Effector CD8-positive, alpha-beta T cell (primary cell): Measurements from ENCODE around the gene HOGA1.

Experiments used
- DNase-seq: peaks from one replicate; lab custom pipeline; 2025; lab: John Stamatoyannopoulos, UW

The HOGA1 gene

DNA sequence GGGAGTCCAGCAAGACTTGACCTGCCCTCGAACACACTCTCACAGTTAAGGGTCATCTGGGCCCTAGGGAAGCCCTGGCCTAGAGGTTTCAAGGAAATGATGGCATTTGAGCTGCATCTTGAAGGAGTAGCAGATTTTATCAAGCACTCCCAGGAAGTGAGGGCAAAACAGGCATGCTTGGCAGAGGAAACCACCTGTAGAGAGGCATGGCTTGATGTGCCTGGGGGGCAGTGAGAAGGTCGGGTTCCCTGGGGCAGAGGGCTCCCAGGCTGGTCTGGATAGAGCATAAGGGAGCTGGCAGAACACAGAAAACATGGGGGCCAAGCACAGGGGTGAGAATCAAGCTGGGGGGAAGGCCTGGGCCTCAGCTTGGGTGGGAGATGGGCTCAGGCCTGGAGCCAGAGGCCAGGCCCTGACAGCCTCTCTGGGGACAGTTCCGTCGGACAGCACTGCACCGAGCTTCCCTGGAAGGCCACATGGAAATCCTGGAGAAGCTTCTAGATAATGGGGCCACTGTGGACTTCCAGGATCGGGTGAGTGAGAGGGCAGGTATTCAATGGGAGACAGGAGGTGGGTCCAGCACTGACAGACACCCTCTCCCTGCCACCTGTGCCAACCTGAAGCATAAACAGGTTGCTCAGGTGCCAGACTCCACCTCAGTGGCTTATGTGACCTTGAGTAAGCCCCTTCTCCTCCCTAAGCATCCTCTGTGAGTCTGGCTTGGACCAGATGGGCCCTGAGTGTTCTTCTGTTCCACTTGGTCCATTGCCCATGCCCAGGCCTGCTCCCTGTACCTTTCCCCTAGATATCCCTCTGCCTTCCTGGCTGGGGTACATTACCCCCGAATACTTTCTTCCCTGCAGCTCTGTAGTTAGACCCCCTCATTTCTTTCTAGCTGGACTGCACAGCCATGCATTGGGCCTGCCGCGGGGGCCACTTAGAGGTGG lies 3.5 kb upstream of the HOGA1 start:
- DNase-seq: no peak

DNA sequence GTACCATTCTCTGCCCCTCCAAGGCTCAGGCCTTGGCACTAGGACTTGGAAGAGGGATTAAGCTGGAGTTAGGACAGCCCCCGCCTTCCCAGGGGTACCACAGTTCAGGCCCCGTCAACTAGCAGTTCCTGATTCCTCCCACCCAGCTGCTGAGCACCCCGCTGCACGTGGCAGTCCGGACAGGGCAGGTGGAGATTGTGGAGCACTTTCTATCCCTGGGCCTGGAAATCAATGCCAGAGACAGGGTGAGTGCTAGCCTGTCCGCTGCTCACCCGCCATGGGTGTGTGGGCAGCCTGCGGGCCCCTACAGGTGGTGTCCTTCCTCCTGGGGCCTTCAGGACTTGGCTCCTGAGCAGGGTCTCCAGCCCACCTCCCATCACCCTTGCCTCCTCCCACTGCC lies 2.0 kb upstream of the HOGA1 start:
- no peak for DNase-seq

DNA sequence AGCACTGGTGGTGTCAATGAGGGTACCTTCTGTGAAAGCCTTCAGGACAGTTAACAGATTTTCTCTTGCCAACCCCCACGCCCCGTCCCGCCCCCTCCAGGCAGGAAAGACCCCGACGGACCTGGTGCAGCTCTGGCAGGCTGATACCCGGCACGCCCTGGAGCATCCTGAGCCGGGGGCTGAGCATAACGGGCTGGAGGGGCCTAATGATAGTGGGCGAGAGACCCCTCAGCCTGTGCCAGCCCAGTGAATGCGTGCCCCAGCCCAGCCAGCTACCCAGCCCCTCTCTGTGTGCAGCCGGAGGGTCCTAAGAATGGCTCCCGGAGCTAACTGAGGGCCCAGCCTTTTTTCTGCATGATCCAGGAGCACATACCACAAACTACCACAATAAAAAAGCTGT lies 713 bp upstream of the HOGA1 start:
- no peak for DNase-seq

DNA sequence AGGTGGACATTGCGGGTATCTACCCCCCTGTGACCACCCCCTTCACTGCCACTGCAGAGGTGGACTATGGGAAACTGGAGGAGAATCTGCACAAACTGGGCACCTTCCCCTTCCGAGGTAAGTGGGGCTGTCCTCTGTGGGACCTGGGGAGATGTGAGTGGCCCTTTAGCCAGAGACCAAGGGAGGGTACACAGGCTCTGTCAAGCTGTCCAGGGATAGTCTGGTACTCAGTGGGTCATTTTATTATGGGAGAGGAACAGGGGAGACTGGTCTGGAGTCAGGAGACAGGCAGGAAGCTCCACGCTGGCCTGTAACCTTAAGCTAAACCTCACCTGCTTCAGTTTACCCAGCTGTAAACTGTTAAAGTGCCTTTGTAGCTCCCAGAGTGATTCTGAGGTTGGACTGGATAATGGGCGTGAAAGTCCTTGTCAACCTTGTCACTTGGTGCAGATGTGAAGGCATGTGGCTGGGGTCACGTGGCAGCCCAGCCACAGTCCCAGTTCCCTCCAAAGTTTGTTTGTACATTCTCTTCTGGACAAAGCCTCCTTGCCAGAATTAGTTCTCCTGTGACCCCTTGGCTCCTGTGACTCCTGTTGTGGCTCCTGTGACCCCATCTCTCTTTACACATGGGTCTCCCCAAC lies 729 bp downstream of the HOGA1 start:
- DNase-seq: no peak

DNA sequence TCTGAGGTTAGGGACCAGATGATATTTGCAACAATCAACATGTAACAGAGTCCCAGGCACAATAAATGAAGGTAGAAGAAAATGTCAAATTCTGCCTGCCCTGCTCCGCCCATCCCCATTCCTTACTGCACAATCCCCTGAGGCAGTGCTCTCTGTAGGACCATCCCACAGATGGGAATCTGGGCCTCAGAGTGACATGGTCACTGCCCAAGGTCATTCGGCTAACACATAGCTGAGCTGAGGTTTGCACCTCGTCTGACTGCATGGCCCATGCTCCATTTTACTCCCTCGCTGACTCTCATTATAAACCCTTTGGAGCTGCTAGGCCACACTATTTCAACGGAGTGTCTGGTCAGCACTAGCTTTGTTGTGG lies 1.2 kb downstream of the HOGA1 start:
- DNase-seq: no peak

DNA sequence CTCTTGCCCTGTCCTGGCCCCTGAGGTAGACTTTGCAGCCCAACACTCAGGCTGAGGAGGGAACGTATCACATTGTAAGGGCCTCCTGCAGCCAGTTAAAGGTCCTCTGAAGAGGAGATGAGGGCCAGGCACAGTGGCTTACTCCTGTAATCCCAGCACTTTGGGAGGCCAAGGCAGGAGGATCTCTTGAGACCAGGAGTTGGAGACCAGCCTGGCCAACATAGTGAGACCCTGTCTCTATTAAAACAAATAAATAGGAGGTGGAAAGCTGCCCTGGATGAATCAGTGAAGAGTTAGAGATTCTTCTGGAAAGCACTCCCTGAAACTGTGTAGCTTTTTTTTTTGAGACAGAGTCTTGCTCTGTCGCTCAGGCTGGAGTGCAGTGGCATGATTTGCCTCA lies 3.0 kb downstream of the HOGA1 start:
- DNase-seq: no peak

DNA sequence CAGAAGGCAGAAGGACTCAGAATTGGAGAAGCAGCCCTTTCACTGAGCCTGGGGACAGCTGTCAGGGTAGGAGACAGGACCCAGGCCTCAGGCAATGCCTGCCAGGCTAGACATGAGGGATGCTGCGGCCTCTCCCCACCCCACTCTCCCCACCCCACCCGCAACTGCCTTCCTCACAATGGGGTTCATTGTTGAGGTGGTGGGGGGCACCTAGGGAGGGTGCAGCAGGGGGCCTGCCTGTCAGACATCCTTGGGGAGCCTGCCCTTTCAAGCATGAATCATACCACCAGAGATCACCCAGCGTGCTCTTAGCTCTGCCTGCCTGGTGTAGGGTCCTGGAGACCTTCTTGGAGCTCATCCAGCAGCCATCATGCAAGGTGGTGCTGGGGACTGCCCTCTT lies 5.3 kb downstream of the HOGA1 start, which contains the start of gene C10orf62:
TSS of gene C10orf62 (plus strand) at position 243 of the 400 bp plus-strand sequence. CDS start 177 bp downstream, outside the sequence.
- no peak for DNase-seq

DNA sequence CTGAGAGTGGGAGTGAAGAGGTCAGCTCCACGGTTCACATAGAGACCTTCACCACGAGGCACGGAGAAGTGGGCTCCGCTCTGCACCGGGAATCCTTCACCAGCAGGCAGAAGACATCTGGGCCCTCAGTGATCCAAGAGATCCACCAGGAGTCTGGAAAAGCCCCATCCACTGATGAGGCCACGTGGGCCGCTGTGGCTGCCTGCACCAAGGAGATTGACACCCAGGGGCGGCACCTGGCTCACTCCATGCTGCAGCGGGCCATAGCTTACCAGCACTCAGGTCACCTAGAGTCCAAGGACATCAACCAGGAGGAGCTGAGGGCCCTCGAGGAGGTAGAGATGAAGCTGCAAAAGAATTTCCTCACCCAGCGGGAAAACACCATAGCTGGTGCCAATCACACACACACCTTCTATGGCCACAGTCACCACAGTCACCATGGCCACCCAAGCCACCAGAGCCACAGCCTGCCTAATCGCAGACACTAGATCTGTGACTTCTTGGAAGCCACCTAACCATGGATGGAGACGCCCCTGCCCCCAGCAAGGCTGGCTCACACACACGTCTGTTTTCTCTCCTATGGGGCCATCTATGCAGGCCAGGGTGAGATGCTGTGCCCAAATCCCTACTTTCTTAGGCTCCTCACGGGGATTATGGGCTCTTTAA lies 6.0 kb downstream of the HOGA1 start:
- no peak for DNase-seq

DNA sequence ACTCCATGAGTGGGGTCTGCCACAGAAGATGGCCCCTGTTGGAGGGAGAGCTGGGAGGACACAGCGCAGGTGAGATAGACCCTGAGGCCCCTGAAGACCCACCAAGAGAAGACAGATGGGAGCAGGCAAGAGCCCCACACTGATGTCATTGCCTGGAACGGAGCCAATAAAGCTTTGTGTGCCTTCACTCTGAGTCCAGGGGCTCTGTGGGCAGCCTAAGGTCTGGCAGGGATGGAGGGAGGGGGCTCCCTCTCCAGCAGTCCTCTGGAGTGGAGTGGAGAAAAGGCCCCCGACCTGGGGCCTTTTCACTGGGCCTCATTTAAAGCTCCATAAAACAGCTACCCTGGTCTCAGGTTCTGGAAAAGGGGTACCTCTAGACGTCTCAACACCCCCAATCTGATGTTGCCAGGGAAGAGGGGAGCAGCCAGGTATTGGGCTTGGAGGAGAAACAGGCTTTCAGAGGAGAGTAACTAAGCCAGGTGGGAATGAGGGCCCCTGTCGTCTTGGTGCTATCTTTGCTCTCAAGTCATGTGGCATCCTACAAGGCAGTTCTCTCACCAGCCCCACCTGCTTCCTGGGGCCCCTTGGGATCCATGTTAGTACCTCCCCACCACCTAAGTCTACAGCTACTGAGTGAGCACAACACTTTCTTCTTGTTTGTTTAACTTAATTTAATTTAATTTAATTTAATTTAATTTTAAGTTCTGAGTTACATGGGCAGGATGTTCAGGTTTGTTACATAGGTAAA lies 6.7 kb downstream of the HOGA1 start:
- DNase-seq: no peak

DNA sequence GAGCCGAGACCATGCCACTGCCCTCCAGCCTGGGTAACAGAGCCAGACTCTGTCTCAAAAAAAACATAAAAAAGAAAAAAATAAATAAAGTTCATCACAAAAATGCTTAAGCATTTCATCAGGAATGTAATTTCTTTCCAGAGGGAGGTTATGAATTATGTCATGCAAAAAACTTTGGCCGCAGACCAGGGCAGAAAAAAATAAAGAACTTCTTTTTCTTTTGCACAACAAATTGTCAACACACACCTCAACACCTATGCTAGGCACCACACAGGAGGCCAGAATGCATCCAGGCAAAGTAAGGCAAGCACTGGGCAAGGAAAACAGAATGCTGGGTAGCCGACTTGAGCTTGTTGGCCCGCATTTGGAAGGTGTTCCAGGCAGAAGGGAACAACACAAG lies 9.2 kb downstream of the HOGA1 start:
- no peak for DNase-seq

DNA sequence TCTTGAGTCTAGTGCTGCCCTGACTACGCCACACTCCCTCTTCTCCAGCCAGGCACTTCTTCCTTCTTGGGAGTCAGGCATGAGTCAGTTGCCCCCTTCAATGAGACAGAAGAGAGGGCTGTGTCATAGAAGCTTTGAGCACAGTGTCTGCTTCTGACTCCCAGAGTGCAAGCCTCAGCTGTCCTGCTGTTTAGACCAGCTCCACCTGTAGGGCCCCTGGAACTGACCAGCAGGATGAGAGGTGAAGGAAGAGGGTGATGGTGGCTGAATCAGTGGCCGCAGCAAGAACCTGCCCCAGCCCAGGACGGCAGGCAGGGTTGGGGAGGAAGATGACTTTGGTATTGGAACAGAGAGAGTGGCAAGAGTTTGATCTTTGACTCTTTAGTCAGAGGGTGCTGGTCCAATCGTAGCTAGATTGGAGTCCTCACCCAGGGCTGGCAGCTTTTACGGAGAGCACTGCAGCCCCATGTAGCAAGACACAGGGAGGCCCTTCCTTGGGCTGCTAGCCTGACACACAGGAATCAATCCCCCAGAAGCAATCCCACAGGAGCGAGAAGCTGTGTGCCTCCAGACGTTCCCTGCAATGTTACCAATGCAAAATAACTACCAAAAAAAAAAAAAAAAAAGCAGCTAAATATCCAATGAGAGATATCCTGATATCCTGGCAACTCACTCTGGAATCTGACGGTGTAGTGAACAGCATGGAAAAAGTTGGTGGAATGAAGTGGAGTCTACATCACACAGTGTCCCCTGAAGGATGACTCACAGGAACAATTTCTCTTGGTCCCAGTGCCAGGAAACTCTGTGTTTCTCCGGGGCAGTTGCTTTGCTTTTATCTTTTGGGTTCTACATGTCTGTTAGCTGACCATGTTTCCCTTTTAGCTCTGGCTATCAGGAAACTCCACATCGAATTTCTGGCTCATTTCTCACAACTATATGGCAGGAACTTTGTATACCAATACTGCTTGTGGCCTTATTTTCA lies 12.2 kb downstream of the HOGA1 start:
- no peak for DNase-seq

DNA sequence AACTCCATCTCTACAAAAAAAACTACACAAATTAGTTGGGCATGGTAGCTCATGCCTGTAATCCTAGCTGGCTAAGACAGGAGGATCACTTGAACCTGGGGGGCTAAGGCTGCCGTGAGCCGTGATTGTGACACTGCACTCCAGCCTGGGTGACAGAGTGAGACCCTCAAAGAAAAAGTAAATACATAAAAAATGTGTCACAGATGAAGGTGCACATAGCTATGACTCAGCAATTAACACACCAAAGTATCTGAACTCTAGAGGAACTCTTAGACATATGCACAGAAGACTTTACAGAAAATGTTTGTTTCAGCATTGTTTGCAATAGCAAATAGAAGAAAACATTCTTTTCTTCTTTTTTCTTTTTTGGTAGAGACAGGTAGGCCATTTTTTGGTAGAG lies 13.6 kb downstream of the HOGA1 start:
- DNase-seq: no peak

DNA sequence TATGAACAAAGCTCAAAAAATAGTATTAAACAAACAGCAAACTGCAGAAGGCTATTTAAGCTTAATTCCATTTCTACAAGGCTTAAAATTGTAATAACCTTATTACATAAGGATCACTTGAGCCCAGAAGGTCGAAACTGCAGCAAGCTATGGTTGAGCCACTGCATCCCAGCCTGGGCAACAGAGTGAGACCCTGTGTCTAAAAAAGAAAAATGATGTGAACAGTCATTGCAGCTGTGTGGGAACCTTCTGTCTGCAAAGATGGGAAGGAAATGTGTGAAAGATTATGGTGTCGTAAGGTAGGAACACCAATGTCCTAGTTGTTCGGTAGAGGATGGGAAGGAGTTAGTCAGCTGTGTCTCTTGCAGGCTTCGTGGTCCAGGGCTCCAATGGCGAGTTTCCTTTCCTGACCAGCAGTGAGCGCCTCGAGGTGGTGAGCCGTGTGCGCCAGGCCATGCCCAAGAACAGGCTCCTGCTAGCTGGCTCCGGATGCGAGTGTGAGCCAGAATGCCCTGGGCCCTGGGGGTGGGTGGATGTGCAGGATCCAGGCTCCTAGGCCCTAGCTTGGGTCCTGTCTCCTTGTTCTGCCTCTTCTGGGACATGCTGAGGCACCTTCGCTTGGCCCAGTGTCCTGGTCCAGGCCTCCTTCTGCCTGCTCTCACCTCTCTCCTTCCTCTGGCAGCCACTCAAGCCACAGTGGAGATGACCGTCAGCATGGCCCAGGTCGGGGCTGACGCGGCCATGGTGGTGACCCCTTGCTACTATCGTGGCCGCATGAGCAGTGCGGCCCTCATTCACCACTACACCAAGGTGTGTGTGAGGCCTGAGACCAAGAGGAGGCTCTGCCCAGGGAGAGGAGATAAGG lies 14.4 kb downstream of the HOGA1 start:
- DNase-seq: no peak

DNA sequence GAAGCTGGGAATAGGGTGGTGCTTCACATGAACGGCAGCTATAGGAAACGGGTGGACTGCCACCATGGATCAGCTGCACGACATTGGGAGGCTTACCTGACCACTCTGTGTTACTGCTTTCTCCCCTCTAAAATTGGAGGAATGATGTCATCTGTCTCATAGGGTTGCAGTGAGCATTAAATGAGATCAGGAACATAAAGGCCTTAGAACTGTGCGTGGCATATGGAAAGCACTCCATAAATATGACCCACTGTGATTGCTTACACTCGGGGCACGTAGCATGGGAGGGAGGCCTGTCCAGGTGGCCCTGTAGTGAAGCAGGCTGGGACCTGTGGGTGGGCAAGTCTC lies 15.1 kb downstream of the HOGA1 start:
- no peak for DNase-seq

DNA sequence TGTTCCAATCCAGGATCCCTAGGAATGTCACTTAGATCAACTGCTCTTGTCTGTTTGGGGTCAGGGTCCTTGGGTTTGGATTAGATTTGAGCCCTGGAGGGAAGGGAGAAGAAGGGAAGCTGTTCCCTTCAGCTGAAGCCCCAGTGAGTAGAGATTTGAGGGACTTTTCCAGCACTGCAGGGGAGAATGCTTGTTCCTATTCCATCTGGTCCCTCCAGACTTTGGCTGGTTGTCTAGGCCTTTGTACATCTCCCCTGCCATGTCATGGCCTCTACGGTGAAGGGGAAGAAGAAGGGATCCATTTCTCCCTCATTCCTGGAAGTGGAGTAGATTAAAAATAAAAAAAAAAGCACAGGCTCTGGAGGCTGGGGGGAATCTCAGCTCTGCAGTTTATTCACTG lies 16.4 kb downstream of the HOGA1 start:
- no peak for DNase-seq

DNA sequence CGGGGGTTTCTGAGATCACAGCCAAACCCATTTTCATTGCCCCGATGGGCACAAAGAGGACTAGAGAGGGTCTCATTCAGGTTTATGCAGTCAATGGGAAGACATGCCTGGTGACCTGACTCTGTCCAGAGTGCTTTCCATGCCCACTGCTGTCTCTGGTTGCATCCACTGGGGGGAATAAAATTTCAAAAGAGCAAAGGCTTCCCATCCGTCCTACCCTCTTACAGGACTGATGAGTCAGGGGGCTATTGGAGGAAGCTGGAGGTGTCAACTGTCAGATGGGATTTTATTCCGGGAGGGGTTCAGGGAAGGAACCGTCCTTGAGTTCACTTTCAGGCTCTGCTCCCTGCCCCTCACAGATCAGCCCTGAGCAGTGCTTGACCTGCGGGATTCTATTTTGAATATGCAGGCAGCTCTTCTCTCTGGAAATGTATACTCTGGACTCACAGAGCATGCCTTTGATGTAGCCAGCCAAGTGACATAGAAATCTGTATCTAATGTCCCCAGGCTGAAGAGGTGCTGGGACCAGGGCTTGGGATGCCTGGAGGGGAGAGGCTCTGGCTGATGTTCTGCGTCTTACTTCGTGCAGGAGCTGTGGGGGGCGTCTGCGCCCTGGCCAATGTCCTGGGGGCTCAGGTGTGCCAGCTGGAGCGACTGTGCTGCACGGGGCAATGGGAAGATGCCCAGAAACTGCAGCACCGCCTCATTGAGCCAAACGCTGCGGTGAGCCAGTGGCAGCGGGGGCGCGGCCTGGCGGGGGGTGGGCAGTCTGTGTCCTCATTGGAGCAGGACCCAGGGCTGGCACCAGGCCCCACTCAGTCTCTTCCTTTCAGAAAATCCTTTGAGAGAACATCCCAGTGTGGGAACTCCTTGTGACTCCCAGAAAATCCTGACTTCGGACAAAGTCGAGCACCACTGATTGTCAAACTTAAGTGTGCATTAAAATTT lies 17.4 kb downstream of the HOGA1 start:
- DNase-seq: no peak

DNA sequence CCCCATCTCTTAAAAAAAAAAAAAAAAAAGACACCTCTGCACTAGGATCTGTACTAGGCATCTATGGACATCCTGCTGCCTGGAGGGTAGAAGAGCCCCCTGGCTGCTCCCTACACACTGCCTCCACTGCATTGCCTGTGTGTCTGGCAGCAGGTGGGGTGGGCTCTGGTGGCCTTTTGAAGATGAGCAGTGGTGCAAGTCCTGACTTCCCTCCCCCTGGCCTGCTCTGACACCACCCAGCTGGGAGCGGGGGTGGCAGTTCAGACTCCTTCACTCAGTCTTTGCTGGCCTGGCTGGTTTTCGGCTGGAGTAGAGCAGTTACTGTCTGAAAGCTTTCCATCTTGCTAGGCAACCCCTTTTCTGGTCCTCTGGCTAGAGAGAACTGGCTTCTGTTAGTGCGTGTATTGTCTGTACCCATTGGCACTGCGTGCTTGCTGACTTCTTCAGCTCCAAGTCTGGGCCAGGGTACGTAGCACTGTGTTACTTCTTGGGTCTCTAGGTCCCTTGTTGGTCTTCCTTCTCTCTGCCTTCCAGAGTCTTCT lies 23.0 kb downstream of the HOGA1 start:
- no peak for DNase-seq

DNA sequence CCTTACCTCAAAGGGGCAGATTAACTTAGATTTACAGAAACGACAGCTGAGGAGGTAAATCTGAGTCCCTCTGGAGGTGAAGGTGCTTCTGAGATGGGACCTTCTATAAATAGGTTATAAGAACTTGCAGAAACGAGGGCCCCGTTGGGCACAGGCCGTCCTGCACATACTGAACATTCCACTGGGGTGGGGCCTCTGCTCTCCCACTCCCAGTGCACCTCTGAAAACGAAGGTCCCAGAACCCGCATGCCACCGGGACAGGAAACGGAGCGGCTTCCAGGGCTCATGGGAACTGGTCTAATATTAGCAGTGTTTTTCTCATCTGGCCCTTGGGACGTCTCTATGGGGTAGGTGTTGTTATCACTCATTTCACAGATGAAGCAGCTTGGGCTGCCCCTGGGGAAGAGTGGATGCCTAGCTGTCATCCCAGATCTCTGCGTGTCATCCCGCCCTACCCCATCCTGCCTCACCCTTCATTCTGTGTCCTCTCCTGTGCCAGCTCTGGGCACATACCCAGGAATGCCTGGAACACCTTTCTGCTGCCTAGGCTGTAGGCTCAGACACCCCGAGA lies 24.9 kb downstream of the HOGA1 start:
- DNase-seq: no peak
